ENCODE measurements around the gene STK11IP. TPM values are rescaled to one million over a fixed set of nuclear protein-coding genes. Genes with fewer than 3 reads are reported as not detected.

STK11IP gene
- total RNA-seq, 2 experiments from 2014 or later: 23.9 to 27.2 TPM

DNA sequence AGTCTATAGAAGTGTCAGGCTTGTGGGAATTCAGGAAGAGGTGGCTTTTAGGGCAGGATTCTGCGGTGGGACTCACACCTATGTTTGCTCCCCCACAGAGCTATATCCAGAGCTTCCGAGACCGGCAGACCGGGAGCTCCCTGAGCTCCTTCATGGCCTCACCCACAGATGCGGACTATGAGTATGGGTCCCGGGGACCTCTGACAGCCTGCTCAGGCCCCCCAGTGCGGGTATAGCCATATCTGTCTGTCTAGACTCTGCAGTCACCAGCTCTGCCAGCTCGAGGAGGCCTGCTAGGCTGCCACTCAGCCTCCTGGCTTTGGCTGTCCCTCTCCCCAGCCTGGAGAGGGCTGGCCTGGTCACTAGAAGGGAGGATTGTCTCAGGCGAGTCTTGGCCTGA lies 48.0 kb upstream of the STK11IP start:
- H3K27me3 Mint-ChIP-seq: peaks cover 45% of the 10 kb centered on the region
- Histone ChIP-seq H3K4me3 (ENCODE audit: low read length) (no peak overlapping the region), H3K4me1 (ENCODE audit: insufficient read depth, low read length) (peaks cover 24% of the 10 kb centered on the region), H3K9me3 (ENCODE audit: control insufficient read depth in 1 of 2, insufficient read depth in 1 of 2, low read length in 2 of 2) (peaks cover 0 to 31% of the 10 kb centered on the region in 2 experiments), H3K27ac (ENCODE audit: low read depth in 1 of 2, low read length in 2 of 2) (no peak overlapping the region), H3K27me3 (ENCODE audit: control insufficient read depth in 1 of 2, insufficient read depth in 2 of 2, low read length in 2 of 2) (peaks cover 28 to 34% of the 10 kb centered on the region in 2 experiments), H3K36me3 (ENCODE audit: insufficient read depth, low read length) (no peaks in the 10 kb centered on the region)
- H3K4me1 Mint-ChIP-seq (ENCODE audit: low read depth): peaks cover 21% of the 10 kb centered on the region
- DNase-seq (no peak), ATAC-seq (ENCODE audit: poor library complexity) (no peak)
- TF ChIP-seq, protein P1, sequence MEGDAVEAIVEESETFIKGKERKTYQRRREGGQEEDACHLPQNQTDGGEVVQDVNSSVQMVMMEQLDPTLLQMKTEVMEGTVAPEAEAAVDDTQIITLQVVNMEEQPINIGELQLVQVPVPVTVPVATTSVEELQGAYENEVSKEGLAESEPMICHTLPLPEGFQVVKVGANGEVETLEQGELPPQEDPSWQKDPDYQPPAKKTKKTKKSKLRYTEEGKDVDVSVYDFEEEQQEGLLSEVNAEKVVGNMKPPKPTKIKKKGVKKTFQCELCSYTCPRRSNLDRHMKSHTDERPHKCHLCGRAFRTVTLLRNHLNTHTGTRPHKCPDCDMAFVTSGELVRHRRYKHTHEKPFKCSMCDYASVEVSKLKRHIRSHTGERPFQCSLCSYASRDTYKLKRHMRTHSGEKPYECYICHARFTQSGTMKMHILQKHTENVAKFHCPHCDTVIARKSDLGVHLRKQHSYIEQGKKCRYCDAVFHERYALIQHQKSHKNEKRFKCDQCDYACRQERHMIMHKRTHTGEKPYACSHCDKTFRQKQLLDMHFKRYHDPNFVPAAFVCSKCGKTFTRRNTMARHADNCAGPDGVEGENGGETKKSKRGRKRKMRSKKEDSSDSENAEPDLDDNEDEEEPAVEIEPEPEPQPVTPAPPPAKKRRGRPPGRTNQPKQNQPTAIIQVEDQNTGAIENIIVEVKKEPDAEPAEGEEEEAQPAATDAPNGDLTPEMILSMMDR (IDR thresholded peaks at IDR 0.05): no peak
- POLR2A ChIA-PET: no interaction called here
- H3K36me3 Mint-ChIP-seq (ENCODE audit: low read depth): no peaks in the 10 kb centered on the region
- intact Hi-C loops (cut with DNase I, micrococcal nuclease): loop anchor here in 1 of 2 experiments (10.0 kb wide), 4 partner anchors 255 to 985 kb away; partner anchors contain the start of genes CNOT9, USP37 and ZFAND2B
- H3K9me3 Mint-ChIP-seq: no peaks in the 10 kb centered on the region
- no peak overlapping the region for H3K27ac Mint-ChIP-seq
- H3K4me3 Mint-ChIP-seq: no peak overlapping the region
- CTCF ChIA-PET: no interaction called here

DNA sequence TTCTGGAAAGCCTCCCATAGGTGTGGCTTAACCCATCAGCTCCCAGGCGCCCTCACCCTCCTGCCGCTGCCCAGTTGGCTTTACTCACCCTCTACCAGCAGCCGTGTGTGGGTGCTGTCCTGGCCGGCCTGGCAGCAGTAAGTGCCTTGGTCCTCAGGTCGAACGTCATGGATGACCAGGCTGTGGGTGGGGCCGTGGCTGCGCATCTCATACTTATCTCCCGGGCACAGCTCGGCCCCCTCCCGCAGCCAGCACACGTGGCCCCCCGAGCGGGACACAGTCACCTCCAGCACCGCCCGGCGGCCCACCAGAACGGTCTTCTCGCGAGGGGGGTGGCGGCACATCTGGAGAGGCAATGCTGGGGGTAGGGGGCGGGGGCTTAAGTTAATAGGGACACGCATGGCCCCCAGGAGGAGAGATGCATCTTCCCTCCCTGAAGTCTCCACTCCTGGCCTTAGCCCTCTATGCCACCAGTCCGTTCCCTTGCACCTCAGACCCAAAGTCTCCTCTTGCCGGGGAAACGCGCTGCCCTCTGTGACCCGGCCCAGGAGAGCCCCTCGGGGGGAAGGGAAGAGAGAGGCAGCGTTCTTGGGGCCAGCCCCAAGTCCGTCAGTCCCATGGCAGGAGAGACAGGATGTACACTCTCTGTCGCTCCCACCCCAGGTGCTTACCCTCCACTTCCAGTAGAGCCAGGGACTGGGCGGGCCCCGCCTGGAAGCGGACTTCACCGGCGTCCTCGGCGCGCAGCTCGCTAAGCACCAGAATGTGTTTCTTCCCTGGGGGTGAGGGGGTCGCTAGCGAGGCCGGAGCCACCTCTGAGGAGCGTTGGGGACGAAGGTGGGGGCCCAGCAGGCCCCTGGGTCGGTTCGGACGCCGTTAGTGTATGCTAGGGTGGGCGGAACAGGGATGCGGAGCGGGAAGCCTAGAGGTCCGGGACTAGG lies 45.9 kb upstream of the STK11IP start:
- TF ChIP-seq, protein P1 (IDR thresholded peaks at IDR 0.05): no peak
- Mint-ChIP-seq H3K36me3 (ENCODE audit: low read depth) (no peaks in the 10 kb centered on the region), H3K4me1 (ENCODE audit: low read depth) (peaks cover 17% of the 10 kb centered on the region), H3K9me3 (no peaks in the 10 kb centered on the region), H3K27me3 (peaks cover 55% of the 10 kb centered on the region), H3K27ac (no peak overlapping the region), H3K4me3 (peak overlapping the region; percentile 86)
- Histone ChIP-seq H3K9me3 (ENCODE audit: control insufficient read depth in 1 of 2, insufficient read depth in 1 of 2, low read length in 2 of 2) (peaks cover 0 to 31% of the 10 kb centered on the region in 2 experiments), H3K4me1 (ENCODE audit: insufficient read depth, low read length) (peaks cover 24% of the 10 kb centered on the region), H3K27me3 (ENCODE audit: control insufficient read depth in 1 of 2, insufficient read depth in 2 of 2, low read length in 2 of 2) (peaks cover 33 to 43% of the 10 kb centered on the region in 2 experiments), H3K27ac (ENCODE audit: low read depth in 1 of 2, low read length in 2 of 2) (no peak overlapping the region), H3K36me3 (ENCODE audit: insufficient read depth, low read length) (no peaks in the 10 kb centered on the region), H3K4me3 (ENCODE audit: low read length) (peak overlapping the region; percentile 46)
- CTCF ChIA-PET: interaction anchor here (1.0 to 3.1 kb wide), 4 partner anchors 9 to 163 kb away, joined by 3 to 9 read pairs (median 3); partner anchors contain the start of gene STK11IP
- DNase-seq: peak in 2 of 14 experiments; percentile 18 to 35
- peak; percentile 19 for ATAC-seq (ENCODE audit: poor library complexity)
- POLR2A ChIA-PET: interaction anchor here (0.6 to 2.0 kb wide), 3 partner anchors 8 to 273 kb away, joined by 3 to 17 read pairs (median 4); partner anchors contain the start of genes CHPF, DNAJB2 and TMEM198
- intact Hi-C loops (cut with DNase I, micrococcal nuclease): loop anchor here (1.0 kb wide), 2 partner anchors 10 to 46 kb away; partner anchors contain the start of gene STK11IP (in 1 of the 2)

DNA sequence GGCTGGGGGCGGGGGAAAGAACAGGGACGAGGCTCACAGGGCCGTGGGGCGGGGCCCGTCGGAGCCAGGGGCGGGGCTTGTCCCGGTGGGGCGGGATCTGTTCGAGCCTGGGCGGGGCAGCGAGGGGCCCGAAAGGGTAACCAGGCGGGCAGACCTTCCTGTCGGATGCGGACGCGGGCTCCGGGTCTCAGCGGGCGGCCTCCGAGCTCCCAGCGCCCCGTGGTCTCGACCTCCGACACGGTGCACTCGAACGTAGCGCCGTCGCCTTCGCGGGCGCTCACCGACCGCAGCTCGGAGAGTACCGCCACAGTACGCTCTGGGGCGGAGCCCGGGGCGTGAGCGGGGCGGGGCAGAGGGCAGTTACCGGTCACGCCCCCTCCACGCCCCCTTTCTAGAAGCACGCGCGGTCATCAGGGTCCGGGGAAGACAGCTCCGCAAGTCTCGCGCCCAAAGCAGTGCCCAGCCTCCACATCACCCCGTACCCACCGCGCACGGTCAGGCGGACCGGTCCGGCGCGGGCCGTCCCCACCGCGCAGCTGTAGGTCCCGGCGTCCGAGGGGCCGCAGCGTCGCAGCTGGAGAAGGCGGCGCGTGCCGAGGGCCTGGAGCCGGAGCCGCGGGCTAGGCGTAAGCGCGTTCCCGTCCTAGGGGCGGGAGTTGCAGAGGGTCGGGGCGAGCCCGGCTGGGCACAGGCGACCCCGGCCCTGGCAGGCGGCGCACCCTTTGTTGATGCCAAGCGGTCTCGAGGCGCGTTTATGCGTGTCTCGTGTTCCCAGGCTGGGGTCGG lies 45.1 kb upstream of the STK11IP start:
- TF ChIP-seq, protein P1 (IDR thresholded peaks at IDR 0.05): no peak
- Mint-ChIP-seq H3K27ac (no peak overlapping the region), H3K36me3 (ENCODE audit: low read depth) (no peaks in the 10 kb centered on the region), H3K4me1 (ENCODE audit: low read depth) (peaks cover 17% of the 10 kb centered on the region), H3K9me3 (no peaks in the 10 kb centered on the region), H3K4me3 (peak overlapping the region; percentile 86), H3K27me3 (peaks cover 58% of the 10 kb centered on the region)
- peak; percentile 53 to 90 (median 73) for DNase-seq
- Histone ChIP-seq H3K9me3 (ENCODE audit: control insufficient read depth in 1 of 2, insufficient read depth in 1 of 2, low read length in 2 of 2) (peaks cover 0 to 31% of the 10 kb centered on the region in 2 experiments), H3K36me3 (ENCODE audit: insufficient read depth, low read length) (no peaks in the 10 kb centered on the region), H3K4me1 (ENCODE audit: insufficient read depth, low read length) (peaks cover 24% of the 10 kb centered on the region), H3K4me3 (ENCODE audit: low read length) (peak overlapping the region; percentile 46), H3K27me3 (ENCODE audit: control insufficient read depth in 1 of 2, insufficient read depth in 2 of 2, low read length in 2 of 2) (peaks cover 33 to 50% of the 10 kb centered on the region in 2 experiments), H3K27ac (ENCODE audit: low read depth in 1 of 2, low read length in 2 of 2) (no peak overlapping the region)
- peak; percentile 85 for ATAC-seq (ENCODE audit: poor library complexity)
- CTCF ChIA-PET: interaction anchor here (1.0 to 3.1 kb wide), 4 partner anchors 10 to 164 kb away, joined by 3 to 9 read pairs (median 3); partner anchors contain the start of gene STK11IP
- POLR2A ChIA-PET: interaction anchor here (0.6 to 2.0 kb wide), 3 partner anchors 9 to 273 kb away, joined by 3 to 17 read pairs (median 4); partner anchors contain the start of genes CHPF, DNAJB2 and TMEM198
- intact Hi-C loops (cut with DNase I, micrococcal nuclease): loop anchor here (1.0 kb wide), 2 partner anchors 11 to 45 kb away; partner anchors contain the start of gene STK11IP (in 1 of the 2)
